Activated CD4-positive, alpha-beta T cell treated with anti-CD3 and anti-CD28 coated beads, Interleukin-2, amount 50 U/mL, for 1 hour (primary cell): Measurements from ENCODE around the gene GNE.
"Not testable (repeated sequence)": the region's sequence is repeated elsewhere in the genome, so short reads cannot be mapped to it uniquely, and the experiment has no call there.

ENCODE experiments used
- DNase-seq: peaks from one replicate; pipeline ENCODE4 v3.0.0-alpha.2; 2020

GNE gene, protein sequence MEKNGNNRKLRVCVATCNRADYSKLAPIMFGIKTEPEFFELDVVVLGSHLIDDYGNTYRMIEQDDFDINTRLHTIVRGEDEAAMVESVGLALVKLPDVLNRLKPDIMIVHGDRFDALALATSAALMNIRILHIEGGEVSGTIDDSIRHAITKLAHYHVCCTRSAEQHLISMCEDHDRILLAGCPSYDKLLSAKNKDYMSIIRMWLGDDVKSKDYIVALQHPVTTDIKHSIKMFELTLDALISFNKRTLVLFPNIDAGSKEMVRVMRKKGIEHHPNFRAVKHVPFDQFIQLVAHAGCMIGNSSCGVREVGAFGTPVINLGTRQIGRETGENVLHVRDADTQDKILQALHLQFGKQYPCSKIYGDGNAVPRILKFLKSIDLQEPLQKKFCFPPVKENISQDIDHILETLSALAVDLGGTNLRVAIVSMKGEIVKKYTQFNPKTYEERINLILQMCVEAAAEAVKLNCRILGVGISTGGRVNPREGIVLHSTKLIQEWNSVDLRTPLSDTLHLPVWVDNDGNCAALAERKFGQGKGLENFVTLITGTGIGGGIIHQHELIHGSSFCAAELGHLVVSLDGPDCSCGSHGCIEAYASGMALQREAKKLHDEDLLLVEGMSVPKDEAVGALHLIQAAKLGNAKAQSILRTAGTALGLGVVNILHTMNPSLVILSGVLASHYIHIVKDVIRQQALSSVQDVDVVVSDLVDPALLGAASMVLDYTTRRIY

DNA sequence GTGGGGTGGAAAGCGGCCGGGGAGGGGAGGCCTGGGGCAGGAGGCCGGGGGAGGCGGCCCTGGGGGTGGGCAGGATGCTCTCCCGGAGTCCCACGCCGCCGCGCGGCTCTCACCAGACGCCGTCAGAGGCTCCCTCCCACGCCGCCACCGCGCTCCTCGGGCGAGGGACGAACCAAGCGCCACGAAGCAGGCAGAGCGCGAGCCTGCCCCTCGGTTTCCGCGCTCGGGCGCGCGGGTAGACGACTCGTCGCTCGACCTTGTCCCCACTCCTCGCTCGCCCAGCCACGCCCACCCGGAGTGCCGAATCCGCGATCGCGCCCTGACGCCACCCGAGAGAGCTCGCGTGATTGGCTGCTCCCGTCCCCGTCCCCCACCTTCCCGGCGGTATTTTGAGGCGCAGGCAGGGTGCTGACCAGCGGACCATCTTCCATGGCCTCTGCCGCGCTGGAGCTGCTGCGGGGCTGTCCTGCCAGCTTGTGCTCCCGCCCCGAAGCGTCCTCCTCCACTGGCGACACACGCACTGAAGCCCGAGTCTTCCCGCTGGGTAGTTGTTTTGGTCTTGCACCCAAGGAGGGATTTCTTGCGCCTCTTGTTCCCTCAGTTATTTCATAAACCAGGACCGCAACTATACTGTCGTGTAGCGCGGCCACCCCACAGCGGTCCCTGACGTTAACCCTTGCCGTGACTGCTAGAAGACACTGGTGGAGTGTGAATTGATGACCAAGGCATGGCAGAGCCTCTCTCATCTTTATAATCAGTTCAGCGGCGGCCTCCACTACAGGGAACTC lies at the start of gene GNE:
GNE (minus strand) TSS at position 241 of the 788 bp plus-strand sequence. CDS start 9,093 bp downstream, outside the sequence.
- DNase-seq, result peak; percentile 98

DNA sequence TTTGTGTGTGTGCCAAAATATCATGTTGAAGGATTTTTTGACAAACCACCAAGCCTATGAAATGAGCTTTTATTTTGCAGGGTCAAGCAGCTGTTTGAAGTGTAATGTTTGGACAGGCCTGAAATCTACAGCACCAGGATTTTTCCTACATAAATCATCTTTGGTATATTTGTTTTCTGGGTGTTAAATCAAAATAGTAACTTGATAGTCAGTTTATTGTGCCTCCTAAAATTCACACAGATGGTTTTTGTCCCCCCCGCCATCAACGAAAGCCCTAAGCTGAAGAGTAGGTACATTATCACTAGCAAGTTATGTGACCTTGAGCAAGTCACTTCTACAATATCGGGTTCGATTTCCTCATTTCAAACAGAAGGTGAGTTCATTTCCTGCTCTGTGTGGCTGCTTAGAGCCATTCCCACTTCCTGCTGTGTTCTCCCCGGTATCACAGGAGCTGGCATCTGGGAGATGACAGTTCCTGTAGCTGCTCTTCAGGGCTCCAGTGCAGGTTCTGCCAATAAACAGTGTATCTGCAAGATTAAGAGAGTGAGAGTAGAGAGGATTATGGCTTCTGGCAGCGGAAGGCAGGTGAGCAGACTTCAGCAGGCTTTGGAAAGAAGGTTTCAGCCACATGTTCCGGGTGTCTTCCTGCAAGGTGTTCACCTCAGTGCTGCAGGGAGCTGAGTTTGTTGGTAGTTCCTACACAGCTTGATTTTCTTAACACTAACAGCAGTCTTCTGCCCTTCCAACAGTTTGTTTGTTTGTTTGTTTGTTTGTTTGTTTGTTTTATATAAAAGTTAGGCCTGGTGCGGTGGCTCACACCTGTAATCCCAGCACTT lies 48.4 kb upstream of the GNE start:
- no peak for DNase-seq

DNA sequence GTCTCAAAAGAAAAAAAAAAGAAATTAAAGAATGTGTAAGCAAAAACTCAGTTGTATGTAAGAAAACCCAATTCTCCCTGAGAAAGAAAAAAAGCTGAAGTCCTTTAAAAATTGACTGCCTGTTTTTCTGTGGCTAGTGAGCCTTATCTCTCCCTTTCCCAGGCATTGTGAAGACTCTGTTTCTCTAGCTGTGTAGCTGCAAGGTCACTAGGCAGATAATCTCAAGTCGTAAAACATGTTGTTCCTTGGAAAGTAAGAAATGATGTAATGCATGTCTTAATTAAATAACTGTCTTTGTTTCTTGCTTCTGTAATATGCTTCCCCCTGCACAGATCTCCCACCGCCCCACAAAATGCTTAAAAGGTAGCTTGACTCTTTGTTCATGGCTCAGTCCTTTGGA lies 46.1 kb upstream of the GNE start:
- DNase-seq, result not testable (repeated sequence)

DNA sequence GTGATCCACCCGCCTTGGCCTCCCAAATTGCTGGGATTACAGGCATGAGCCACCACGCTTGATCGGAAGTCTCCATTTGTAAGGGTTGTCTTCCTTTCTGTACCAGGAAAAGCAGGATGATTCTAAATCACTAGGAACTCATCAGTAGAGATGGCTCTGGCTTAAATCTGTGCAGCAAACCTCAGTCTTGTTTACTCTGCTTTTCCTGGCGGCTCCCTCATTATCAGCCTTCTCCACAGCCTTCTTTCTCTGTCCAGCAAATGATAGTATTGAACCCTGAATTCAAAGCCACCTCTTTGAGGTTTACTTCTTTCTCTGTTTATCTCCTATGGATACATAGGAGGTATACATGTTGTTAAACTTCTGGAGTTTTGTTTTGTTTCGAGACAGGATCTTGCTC lies 43.0 kb upstream of the GNE start:
- no peak for DNase-seq

GRCh38 chr9:36298566-36298965 lies 40.3 kb upstream of the GNE start:
- no peak for DNase-seq

- no peak for DNase-seq
Measured at GRCh38 chr9:36297798-36298197, 39.5 kb upstream of the GNE start.

DNA sequence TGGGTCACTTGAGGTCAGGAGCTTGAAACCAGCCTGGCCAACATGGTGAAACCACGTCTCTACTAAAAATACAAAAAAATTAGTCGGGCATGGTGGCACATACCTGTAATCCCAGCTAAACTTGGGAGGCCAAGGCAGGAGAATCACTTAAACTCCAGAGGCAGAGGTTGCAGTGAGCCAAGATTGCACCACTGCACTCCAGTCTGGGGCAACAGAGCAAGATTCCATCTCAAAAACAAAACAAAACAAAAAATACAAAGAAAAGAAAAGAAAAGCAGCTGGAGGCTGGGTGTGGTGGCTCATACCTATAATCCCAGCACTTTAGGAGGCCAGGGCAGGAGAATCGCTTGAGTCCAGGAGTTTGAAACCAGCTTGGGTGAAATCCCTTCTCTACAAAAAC lies 36.7 kb upstream of the GNE start:
- DNase-seq, result not testable (repeated sequence)

GRCh38 chr9:36293918-36294317 lies 35.7 kb upstream of the GNE start:
- DNase-seq, result no peak

GRCh38 chr9:36293171-36293570 lies 34.9 kb upstream of the GNE start:
- no peak for DNase-seq

DNA sequence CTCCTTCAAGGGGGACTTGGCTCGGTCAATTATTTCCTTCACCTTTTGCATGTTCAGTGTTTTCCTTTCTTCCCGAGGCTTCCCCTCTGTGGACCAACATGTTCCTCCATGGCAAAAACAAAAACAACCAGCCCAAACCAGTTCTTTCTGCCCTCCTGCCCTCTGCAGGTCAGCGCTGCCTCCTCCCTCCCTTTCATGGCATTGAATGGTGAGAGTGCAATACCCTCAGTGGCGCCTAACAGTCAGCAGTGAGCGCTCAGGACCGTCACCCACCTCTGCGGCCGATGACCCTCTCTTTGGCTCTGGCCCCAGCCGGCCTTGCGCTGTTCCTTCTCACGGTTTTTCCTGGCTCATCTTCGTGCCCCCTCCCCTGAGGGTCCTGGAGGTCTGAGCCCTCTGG lies 34.4 kb upstream of the GNE start:
- no peak for DNase-seq

- DNase-seq, result no peak
Measured at GRCh38 chr9:36290996-36291395, 32.7 kb upstream of the GNE start.

- no peak for DNase-seq
Measured at GRCh38 chr9:36289836-36290435, 31.7 kb upstream of the GNE start.

- no peak for DNase-seq
Measured at GRCh38 chr9:36288070-36288469, 29.8 kb upstream of the GNE start.

- no peak for DNase-seq
Measured at GRCh38 chr9:36286388-36286787, 28.1 kb upstream of the GNE start.

GRCh38 chr9:36284226-36284625 lies 26.0 kb upstream of the GNE start:
- DNase-seq, result no peak

GRCh38 chr9:36282275-36282674 lies 24.0 kb upstream of the GNE start:
- no peak for DNase-seq

DNA sequence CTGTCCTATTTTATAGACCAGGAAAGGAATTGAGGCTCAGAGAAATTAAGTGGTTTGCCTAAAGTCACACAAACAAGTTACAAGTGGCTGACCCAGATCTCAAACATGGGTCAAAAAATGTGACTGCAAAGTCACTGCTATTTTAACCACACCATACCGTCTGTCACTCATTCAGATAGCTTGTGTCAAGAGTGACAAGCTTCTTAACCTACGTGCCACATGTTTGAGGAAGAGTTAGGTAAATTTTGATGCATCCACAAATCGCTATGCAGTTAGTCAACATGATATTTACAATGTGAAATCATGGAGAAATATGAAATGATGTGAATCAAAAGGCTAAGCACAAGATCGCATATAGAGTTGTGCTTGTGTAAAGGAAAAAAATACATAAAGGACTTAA lies 22.7 kb upstream of the GNE start:
- no peak for DNase-seq

DNA sequence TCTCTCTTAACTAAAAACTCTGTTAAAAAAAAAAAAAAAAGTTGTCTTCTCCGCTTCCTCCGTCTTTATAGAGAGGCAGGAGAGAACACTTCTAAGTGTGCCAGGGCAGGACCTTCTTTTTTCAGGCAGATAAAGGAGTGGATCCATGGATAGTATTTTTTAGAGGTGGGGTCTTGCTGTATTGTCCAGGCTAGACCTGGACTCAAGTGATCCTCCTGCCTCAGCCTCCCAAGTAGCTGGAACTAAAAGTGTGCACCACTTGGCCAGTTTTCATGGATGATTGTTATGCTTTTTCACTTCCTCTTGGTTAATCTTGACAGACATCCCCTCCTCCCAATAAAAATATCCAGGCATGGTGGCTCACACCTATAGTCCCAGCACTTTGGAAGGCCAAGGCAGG lies 20.0 kb upstream of the GNE start:
- DNase-seq, result no peak

DNA sequence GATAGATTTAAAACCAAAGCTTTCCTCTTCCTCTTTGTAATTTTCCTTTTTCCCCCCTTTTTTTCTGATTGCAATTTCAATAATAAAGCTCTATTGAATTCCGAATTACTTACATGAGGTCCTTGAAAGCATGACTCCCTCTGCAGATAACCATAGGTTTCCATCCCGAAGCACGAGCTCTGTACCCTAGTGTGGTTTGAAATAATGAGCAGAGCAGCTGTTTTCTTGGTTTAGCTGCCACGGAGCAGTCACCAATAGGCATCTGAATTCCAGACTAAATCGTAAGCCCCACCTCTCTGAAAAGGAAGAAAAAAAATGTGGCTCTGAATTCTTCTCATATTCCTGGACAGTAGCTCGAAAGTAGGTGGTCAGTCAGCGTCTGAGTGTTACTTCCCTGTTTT lies 18.5 kb upstream of the GNE start:
- DNase-seq, result no peak

DNA sequence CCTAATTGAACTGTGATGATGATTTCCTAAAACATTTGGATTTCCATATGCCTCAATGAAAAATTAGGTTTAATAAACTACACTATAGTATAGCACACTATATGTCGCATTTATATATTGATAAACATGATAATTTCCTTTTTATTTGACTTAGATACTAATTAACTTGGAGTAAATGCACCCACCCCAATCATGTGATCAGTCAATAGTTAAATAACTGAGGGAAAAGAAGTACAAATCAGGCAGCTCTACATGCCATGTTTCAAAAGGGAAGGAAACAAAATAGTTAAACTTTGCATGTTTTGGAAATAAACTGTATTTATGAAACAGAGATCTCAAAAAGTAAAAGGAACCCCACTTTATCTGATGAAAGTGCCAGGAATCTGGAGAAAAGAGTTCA lies 18.0 kb upstream of the GNE start:
- no peak for DNase-seq

GRCh38 chr9:36275060-36275459 lies 16.8 kb upstream of the GNE start:
- DNase-seq, result no peak

DNA sequence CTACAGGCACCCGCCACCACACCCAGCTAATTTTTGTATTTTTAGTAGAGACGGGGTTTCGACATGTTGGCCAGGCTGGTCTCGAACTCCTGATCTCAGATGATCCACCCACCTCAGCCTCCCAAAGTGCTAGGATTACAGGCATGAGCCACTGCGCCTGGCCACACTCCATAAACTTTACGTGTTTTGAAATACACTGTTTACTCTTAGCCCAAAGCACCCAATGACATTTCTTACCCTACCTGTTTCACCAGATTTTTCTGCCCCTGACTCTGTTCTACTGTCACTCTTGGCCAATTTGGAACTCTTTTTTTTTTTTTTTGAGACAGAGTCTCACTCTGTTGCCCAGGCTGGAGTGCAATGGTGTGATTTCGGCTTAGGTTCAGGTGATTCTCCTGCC lies 15.1 kb upstream of the GNE start:
- DNase-seq, result not testable (repeated sequence)
